ENCODE measurements around the gene NAA25. TPM values are rescaled to one million over a fixed set of nuclear protein-coding genes. Genes with fewer than 3 reads are reported as not detected.

NAA25 gene
- total and polyA plus RNA-seq, 2 of the 4 experiments (the other 2 are of a cell fraction) = 10.3 to 25.5 TPM

GRCh38 chr12:112035219-112035785 is 73.3 kb downstream of the NAA25 start:
- H2AFZ ChIP-seq (replicated peaks; ENCODE audit: low read length, poor library complexity) = no peak overlapping the region
- no peak overlapping the region for H3K27ac ChIP-seq (ENCODE audit: insufficient read depth, low read length)
- H2BK15ac ChIP-seq (ENCODE audit: low read depth, low read length) = no peak overlapping the region
- no peak overlapping the region for H3K18ac ChIP-seq (ENCODE audit: low read depth, low read length)
- 100% methylated on average over 2 of the region's 4 CpGs; no CpG with 5 or more reads in 1 of the 2 experiments for WGBS, 2 experiments (ENCODE audit: extremely low coverage in 2 of 2, insufficient read length in 1 of 2)
- H3K9me1 ChIP-seq (ENCODE audit: insufficient read depth, low read length) = no peaks in the 10 kb centered on the region
- H3K27me3 ChIP-seq (ENCODE audit: control insufficient read depth, insufficient read depth, low read length) = no peaks in the 10 kb centered on the region
- H3K14ac ChIP-seq (replicated peaks; ENCODE audit: low read depth, low read length) = no peak overlapping the region
- H3K79me1 ChIP-seq (ENCODE audit: low read depth in 1 of 2, low read length in 2 of 2) = peaks cover 5 to 11% of the 10 kb centered on the region in 2 experiments; a peak in 3 of 4 replicates
- H2BK120ac ChIP-seq (ENCODE audit: low read depth, low read length) = no peak overlapping the region
- H2AK5ac ChIP-seq (ENCODE audit: low read depth, low read length) = no peak overlapping the region
- intact Hi-C loops (cut with micrococcal nuclease) = loop anchor here (5.0 kb wide), 1 partner anchor 47 kb away; no protein-coding TSS in a partner anchor
- H3K9me3 ChIP-seq (ENCODE audit: control insufficient read depth, insufficient read depth, low read length) = no peaks in the 10 kb centered on the region
- H3K4me3 ChIP-seq (ENCODE audit: insufficient read depth, low read depth, low read length) = no peak overlapping the region
- DNase-seq (no peak), ATAC-seq (ENCODE audit: low read depth) (no peak)
- no peak overlapping the region for H4K91ac ChIP-seq (ENCODE audit: insufficient read depth, low read depth, low read length)
- no peak overlapping the region for H2BK20ac ChIP-seq (ENCODE audit: low read depth, low read length)
- ChIA-PET POLR2A (ENCODE audit: unreplicated experiment) (no interaction called here), CTCF (interaction anchor here (0.7 kb wide), 1 partner anchor 163 kb away, joined by 3 read pairs; no protein-coding TSS in a partner anchor)
- BruUV-seq (replicated peaks) = no TSS peak
- H2BK5ac ChIP-seq (ENCODE audit: low read depth, low read length, poor library complexity, severe bottlenecking) = no peak overlapping the region
- H4K5ac ChIP-seq (ENCODE audit: low read depth, low read length) = no peak overlapping the region
- H4K20me1 ChIP-seq (ENCODE audit: insufficient read depth, low read length) = peaks cover 3% of the 10 kb centered on the region; the same call in 1 of the 2 replicates
- H3K56ac ChIP-seq (ENCODE audit: extremely low read depth, insufficient read depth, low read length) = no peak overlapping the region
- in situ Hi-C loops (cut with MboI; ENCODE audit: low sequenced_read_pairs) = no loop called here
- no peak overlapping the region for H3K9ac ChIP-seq (ENCODE audit: low read depth, low read length)
- no peak overlapping the region for H3K4me2 ChIP-seq (ENCODE audit: low read depth, low read length)
- no peak overlapping the region for H3K23ac ChIP-seq (ENCODE audit: low read depth, low read length)
- dilution Hi-C loops (cut with HindIII; ENCODE audit: low sequenced_read_pairs, unreplicated experiment) = no loop called here
- no peak overlapping the region for H4K8ac ChIP-seq (ENCODE audit: low read depth in 2 of 2, low read length in 2 of 2)
- no peak overlapping the region for H3K4ac ChIP-seq (ENCODE audit: low read depth, low read length)
- TF ChIP-seq ELK1 (IDR thresholded peaks at IDR 0.05; ENCODE audit: borderline replicate concordance, low read depth, low read length) (no peak), NFE2L2 (IDR thresholded peaks at IDR 0.05; ENCODE audit: low read depth, low read length) (no peak), MXI1 (IDR thresholded peaks at IDR 0.05; ENCODE audit: borderline replicate concordance, low read depth, low read length) (no peak), CHD1 (IDR thresholded peaks at IDR 0.05; ENCODE audit: low read depth, low read length) (no peak), POLR2A (IDR thresholded peaks at IDR 0.05; ENCODE audit: low read depth, low read length) (no peak), USF2 (IDR thresholded peaks at IDR 0.05; ENCODE audit: low read depth, low read length) (no peak), MAZ (IDR thresholded peaks at IDR 0.05; ENCODE audit: borderline replicate concordance, low read depth, low read length) (no peak), RCOR1 (IDR thresholded peaks at IDR 0.05; ENCODE audit: insufficient replicate concordance, low read length) (no peak), CTCF (conservative IDR thresholded peaks at IDR 0.05; ENCODE audit: low read depth, low read length) (no peak), MAFK (IDR thresholded peaks at IDR 0.05; ENCODE audit: low read depth, low read length) (no peak), FOS (IDR thresholded peaks at IDR 0.05; ENCODE audit: low read depth, low read length) (no peak), RFX5 (IDR thresholded peaks at IDR 0.05; ENCODE audit: low read depth, low read length) (no peak), RAD21 (IDR thresholded peaks at IDR 0.05; ENCODE audit: low read length) (no peak), BHLHE40 (IDR thresholded peaks at IDR 0.05; ENCODE audit: low read depth, low read length) (no peak), CEBPB (IDR thresholded peaks at IDR 0.05; ENCODE audit: low read depth, low read length) (no peak), SMC3 (IDR thresholded peaks at IDR 0.05; ENCODE audit: low read depth, low read length) (no peak)
- no peak overlapping the region for H2AK9ac ChIP-seq (replicated peaks; ENCODE audit: low read depth, low read length, poor library complexity)
- peaks cover 36% of the 10 kb centered on the region for H3K36me3 ChIP-seq (ENCODE audit: control insufficient read depth, insufficient read depth, low read length)
- 0 out of 2 replicates have a peak, but pooled peaks cover 2% of the 10 kb centered on the region for H3K4me1 ChIP-seq (ENCODE audit: control insufficient read depth, insufficient read depth, low read length)

Data from IMR-90 (cell line).